ENCODE measurements around the gene MTA2.

DNA sequence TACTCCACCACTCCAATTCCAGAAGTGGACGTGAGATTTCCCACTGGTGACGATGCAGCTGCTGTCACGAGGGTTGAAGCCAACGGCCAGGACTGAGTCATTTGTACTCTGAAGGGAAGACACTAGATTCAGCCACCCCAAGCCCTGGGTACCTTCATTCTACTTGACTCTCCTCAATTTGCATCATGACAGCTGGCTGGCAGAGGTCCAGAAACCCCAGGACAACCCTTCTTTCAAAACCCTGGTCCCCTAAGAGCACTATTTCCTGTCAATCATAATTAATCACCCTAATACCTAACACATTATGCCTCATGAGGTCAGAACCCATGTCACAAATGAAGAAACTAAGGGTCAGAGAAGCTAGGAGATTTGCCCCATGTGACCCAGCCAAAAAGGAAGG lies 6.0 kb upstream of the MTA2 start:
- TF ChIP-seq CTCF (IDR thresholded peaks at IDR 0.05): no peak
- TF ChIP-seq POLR2A (IDR thresholded peaks at IDR 0.05): no peak
- no peak for TF ChIP-seq EP300 (IDR thresholded peaks at IDR 0.05)
- TF ChIP-seq POLR2AphosphoS5 (IDR thresholded peaks at IDR 0.05): no peak

Measured in sigmoid colon (tissue), 4 donors.